ENCODE results near the gene RNF151. TPM values are rescaled to one million over a fixed set of nuclear protein-coding genes. Genes with fewer than 3 reads are reported as not detected.
A peak's percentile ranks its signal among the peaks of the same experiment; 100 is the strongest.

The RNF151 gene
- total RNA-seq, 6 donors from 2014 or later = 0.37 TPM; not detected in 5

DNA sequence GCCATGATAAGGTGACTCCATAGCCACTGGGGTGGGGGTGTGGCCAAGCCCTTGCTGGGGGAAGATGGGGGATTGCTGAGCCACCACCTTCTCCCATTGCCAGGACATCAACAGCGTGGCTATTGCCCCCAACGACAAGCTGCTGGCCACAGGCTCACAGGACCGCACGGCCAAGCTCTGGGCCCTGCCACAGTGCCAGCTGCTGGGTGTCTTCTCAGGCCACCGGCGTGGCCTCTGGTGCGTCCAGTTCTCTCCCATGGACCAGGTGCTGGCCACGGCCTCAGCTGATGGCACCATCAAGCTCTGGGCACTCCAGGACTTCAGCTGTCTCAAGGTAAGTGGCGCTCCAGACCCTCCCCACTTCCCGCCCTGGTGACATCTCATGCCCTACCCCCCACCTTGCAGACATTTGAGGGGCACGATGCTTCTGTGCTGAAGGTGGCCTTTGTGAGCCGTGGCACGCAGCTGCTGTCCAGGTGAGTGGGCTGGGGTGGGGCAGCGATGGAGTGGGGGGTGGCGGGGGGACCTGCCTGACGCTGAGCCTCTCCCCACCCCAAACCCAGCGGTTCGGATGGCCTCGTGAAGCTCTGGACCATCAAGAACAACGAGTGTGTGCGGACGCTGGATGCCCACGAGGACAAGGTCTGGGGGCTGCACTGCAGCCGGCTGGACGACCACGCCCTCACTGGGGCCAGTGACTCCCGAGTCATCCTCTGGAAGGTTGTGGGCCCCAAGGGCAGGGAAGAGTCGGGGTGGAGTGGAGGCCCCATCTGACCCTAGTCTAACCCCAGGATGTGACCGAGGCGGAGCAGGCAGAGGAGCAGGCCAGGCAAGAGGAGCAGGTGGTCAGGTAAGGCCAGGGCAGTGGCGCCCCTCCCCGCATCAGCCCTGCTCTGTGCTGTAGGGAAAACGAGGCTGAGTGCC, 10.6 kb downstream of the RNF151 start:
- no peak for TF ChIP-seq CTCF (IDR thresholded peaks at IDR 0.05)
- no peak for TF ChIP-seq EP300 (IDR thresholded peaks at IDR 0.05)
- no peak for TF ChIP-seq POLR2AphosphoS5 (IDR thresholded peaks at IDR 0.05)
- no peak for TF ChIP-seq POLR2A (IDR thresholded peaks at IDR 0.05)
- Histone ChIP-seq H3K27ac (no peak overlapping the region), H3K36me3 (peaks cover 14 to 52% (median 47%) of the 10 kb centered on the region in 4 donors), H3K27me3 (peaks cover 0 to 24% (median 10%) of the 10 kb centered on the region in 4 donors), H3K4me1 (peaks cover 12 to 54% (median 24%) of the 10 kb centered on the region in 4 donors), H3K4me3 (no peak overlapping the region), H3K9me3 (no peaks in the 10 kb centered on the region)
- no peak for DNase-seq
- ATAC-seq (ENCODE audit: low FRiP score in 2 of 2) = no peak
- WGBS, 2 donors = 94 to 99% methylated on average over 14 to 32 of the region's 33 CpGs

DNA sequence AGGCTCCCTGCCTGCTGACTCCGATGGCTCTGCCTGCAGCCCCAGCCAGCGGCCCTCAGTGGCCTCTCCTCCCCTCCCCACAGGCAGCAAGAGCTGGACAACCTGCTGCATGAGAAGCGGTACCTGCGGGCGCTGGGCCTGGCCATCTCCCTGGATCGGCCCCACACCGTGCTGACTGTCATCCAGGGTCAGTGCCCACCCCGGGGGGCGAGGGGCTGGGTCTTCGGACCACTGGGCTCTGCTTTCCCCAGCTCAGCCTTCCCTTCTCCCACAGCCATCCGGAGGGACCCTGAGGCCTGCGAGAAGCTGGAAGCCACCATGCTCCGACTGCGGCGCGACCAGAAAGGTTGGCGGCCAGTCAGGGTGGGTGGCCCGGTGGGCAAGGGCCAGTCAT, 11.2 kb downstream of the RNF151 start:
- DNase-seq (peak in 1 of 2 donors; percentile 72), ATAC-seq (ENCODE audit: low FRiP score in 2 of 2) (no peak)
- Histone ChIP-seq H3K4me1 (peaks cover 7 to 48% (median 19%) of the 10 kb centered on the region in 4 donors), H3K36me3 (peaks cover 14 to 52% (median 47%) of the 10 kb centered on the region in 4 donors), H3K9me3 (no peaks in the 10 kb centered on the region), H3K27ac (no peak overlapping the region), H3K27me3 (peaks cover 0 to 24% (median 10%) of the 10 kb centered on the region in 4 donors), H3K4me3 (no peak overlapping the region)
- WGBS, 2 donors = 94% methylated on average over 15 of the region's 18 CpGs; no CpG with 5 or more reads in 1 of the 2 donors
- TF ChIP-seq POLR2AphosphoS5 (IDR thresholded peaks at IDR 0.05) (no peak), CTCF (IDR thresholded peaks at IDR 0.05) (no peak), POLR2A (IDR thresholded peaks at IDR 0.05) (no peak), EP300 (IDR thresholded peaks at IDR 0.05) (no peak)

- DNase-seq = peak in 1 of 2 donors; percentile 87
- peaks cover 14 to 52% (median 47%) of the 10 kb centered on the region in 4 donors for H3K36me3 ChIP-seq
- no peak for TF ChIP-seq POLR2A (IDR thresholded peaks at IDR 0.05)
- no peak for TF ChIP-seq CTCF (IDR thresholded peaks at IDR 0.05)
- no peak for TF ChIP-seq EP300 (IDR thresholded peaks at IDR 0.05)
- no peak for TF ChIP-seq POLR2AphosphoS5 (IDR thresholded peaks at IDR 0.05)
- H3K27me3 ChIP-seq = peaks cover 0 to 24% (median 10%) of the 10 kb centered on the region in 4 donors
- peaks cover 6 to 48% (median 19%) of the 10 kb centered on the region in 4 donors for H3K4me1 ChIP-seq
- H3K9me3 ChIP-seq = no peaks in the 10 kb centered on the region
- ATAC-seq (ENCODE audit: low FRiP score in 2 of 2) = no peak
- 75 to 85% methylated on average over 13 to 33 of the region's 37 CpGs for WGBS, 2 donors
- peak overlapping the region; percentile 70 to 79 (median 76) for H3K27ac ChIP-seq
- H3K4me3 ChIP-seq = peak overlapping the region in 3 of 4 donors; percentile 44 to 55 (median 54)
These were observed 11.9 kb downstream of the RNF151 start for GRCh38 chr16:1978476-1979120.

DNA sequence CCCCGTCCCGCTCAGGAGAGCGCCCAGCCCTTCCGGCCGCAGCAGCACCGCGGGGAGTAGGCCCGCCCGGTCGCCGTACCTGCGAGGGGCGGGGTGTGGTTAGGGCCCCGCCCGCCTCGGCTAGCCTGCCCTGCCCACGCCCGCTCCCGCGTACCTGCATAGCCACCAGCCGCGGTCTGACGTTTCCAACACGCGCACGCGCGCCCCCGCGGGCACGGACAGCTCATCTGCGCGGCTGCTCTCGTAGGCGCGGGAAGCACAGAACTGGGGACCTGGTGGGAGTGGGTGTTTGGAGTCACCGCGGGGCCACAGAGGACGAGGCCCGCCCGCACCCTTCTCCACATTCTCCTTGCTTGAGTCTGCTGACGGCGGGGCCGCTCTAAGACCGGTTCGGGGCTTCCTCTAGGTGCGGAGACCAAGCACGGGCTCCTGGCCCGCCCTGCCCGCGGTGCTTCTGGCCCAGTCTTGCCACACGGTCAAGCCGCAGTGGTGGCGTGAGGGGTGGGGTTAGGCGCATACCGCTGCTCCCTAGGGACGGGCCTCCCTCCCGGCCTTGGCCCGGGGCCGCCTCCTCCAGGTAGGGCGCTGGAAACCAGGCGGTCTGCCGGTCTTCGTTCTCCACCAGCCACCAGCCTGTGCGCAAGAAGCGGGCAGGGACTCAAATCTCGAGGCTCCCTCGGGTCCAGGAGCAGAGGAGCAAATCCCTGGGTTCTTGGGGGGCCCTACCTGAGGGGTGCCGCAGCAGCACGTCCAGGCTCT, 12.8 kb downstream of the RNF151 start:
- Histone ChIP-seq H3K9me3 (no peaks in the 10 kb centered on the region), H3K4me1 (peaks cover 6 to 47% (median 18%) of the 10 kb centered on the region in 4 donors), H3K36me3 (peaks cover 14 to 46% (median 43%) of the 10 kb centered on the region in 4 donors), H3K27me3 (peaks cover 0 to 24% (median 10%) of the 10 kb centered on the region in 4 donors), H3K4me3 (peak overlapping the region in 3 of 4 donors; percentile 44 to 55 (median 54)), H3K27ac (peak overlapping the region; percentile 70 to 79 (median 76))
- DNase-seq (peak; percentile 92 to 96), ATAC-seq (ENCODE audit: low FRiP score in 2 of 2) (peak in 1 of 2 donors; percentile 82)
- TF ChIP-seq EP300 (IDR thresholded peaks at IDR 0.05) (no peak), POLR2A (IDR thresholded peaks at IDR 0.05) (peak in 3 of 4 donors; percentile 36 to 69 (median 64)), POLR2AphosphoS5 (IDR thresholded peaks at IDR 0.05) (peak in 1 of 2 donors; percentile 24), CTCF (IDR thresholded peaks at IDR 0.05) (no peak)
- 33 to 43% methylated on average over 15 to 45 of the region's 70 CpGs for WGBS, 2 donors
